K562 treated with DMSO at 1 percent for 12 hours (cell line): ENCODE measurements around the gene ORMDL2. TPM values are rescaled to one million over a fixed set of nuclear protein-coding genes. Genes with fewer than 3 reads are reported as not detected.

Experiments used
- total RNA-seq: library from RNA; unstranded; fragments of 300-600 nt; gene quantifications from 2 replicates; pipeline ENCODE4 v1.2.3, GENCODE V29; 2022; ENCODE audit not compliant: insufficient read depth

The ORMDL2 gene, protein sequence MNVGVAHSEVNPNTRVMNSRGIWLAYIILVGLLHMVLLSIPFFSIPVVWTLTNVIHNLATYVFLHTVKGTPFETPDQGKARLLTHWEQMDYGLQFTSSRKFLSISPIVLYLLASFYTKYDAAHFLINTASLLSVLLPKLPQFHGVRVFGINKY
- total RNA-seq = 14.8 and 20.8 TPM in 2 replicates

DNA sequence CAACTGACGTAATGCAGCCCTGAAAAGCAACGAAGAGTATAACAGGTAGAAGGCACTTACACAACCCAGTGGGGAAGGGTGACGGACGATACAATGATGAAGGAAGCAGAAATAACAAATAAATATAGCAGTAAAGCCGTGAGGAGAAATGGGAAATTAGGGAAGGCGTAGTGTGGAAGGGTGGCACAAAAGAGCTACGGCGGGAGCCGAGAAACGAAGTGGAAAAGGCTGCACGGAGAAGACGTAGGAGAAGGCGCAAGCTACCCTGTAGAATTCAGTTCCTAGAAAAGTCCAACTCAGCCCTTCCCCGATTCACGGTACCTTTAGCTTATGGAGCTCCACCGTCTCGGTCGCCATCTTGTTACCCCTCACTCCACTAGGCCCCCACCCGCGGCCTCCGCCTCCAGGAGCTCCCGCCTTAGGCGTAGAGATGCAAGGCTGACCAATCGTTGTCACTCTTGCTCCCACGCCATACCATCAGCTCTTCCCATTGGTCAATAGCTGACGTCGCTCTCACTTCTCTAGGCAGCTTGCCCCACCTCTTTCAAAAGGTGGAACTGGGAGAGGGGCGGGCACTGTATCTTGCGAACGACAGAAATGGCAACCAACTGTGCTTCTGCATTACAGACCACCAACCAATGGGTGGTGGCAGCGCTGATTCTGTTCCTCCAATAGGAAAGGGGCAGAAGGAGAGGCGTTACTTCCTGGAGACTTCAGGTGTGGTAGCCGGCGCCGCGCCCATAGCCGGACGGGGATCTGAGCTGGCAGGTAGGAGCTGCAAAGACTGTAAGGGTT, at the start of gene ORMDL2, which contains the start of gene SARNP:
TSS of gene ORMDL2 (plus strand) at position 697 of the 795 bp plus-strand sequence. CDS start 959 bp downstream, outside the sequence.
TSS of gene SARNP (minus strand) at position 380 of the 795 bp plus-strand sequence. CDS start at position 357, 23 bp downstream.

DNA sequence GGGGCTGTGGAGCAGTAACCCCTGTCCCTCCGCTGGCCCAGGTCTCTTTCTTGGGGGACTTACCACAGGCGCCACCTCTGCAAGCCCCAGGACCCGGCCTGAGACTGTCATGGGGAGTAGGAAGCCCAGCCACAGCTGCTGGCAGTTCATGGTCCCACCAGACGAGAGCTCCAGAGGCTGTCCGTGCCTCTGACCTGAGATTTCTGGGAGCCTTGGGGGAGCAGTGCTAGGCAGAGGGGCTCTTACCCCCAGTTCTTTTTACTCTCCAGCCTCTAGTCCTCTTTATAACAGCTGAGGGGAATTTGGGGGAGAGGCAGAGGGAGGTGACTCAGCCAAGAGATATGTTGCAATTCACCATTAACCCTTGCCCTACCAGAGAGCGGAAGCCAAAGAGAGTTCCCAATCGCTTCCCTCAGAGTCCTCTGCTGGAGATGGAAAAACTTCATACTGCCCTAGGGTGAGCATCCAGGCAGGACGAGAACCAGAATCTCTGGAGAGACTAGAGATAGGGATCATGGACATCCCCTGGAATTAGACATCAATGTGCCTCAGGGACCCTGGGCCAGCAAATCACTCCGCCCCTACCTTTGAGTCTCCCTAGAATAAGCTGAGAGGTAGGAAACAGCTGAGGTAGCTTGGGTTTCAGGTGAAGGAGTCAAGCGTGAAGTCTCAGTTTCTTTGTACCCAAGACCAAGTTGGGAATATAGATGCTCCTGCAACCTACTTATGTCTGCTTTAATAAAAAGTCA, 25.0 kb downstream of the ORMDL2 start, which contains the start of gene MMP19:
TSS of gene MMP19 (minus strand) at position 256 of the 749 bp plus-strand sequence. CDS start at position 150, 106 bp downstream.

Other genes starting within 250 kb of the ORMDL2 start
- not detected in 2 replicates for gene OR2AP1, start 245.6 kb upstream of the ORMDL2 start, total RNA-seq
- gene OR10P1, start 181.1 kb upstream of the ORMDL2 start, total RNA-seq = not detected in 2 replicates
- 0.82 and 3.9 TPM in 2 replicates for gene ITGA7, start 110.1 kb upstream of the ORMDL2 start, total RNA-seq
- gene BLOC1S1, start 102.0 kb upstream of the ORMDL2 start, total RNA-seq = 72.5 and 131 TPM in 2 replicates
- 2.2 and 4.0 TPM in 2 replicates for gene RDH5, start 97.6 kb upstream of the ORMDL2 start, total RNA-seq
- 1,001 and 1,162 TPM in 2 replicates for gene CD63, start 89.0 kb upstream of the ORMDL2 start, total RNA-seq
- gene GDF11, start 74.9 kb upstream of the ORMDL2 start, total RNA-seq = 6.8 and 8.7 TPM in 2 replicates
- gene SARNP, start 317 bp upstream of the ORMDL2 start, total RNA-seq = 95.9 and 113 TPM in 2 replicates
- 10.8 and 24.3 TPM in 2 replicates for gene DNAJC14, start 11.5 kb downstream of the ORMDL2 start, total RNA-seq
- gene MMP19, start 24.9 kb downstream of the ORMDL2 start, total RNA-seq = 0.61 and 1.6 TPM in 2 replicates
- 25.3 and 31.8 TPM in 2 replicates for gene PYM1, start 109.9 kb downstream of the ORMDL2 start, total RNA-seq
- 20.0 and 41.3 TPM in 2 replicates for gene DGKA, start 113.1 kb downstream of the ORMDL2 start, total RNA-seq
- gene PMEL, start 148.0 kb downstream of the ORMDL2 start, total RNA-seq = 1.6 and 2.3 TPM in 2 replicates
- gene CDK2, start 148.8 kb downstream of the ORMDL2 start, total RNA-seq = 60.8 and 102 TPM in 2 replicates
- gene RAB5B, start 156.0 kb downstream of the ORMDL2 start, total RNA-seq = 24.7 and 53.6 TPM in 2 replicates
- 28.3 and 47.1 TPM in 2 replicates for gene SUOX, start 179.2 kb downstream of the ORMDL2 start, total RNA-seq
- 5.5 and 28.5 TPM in 2 replicates for gene IKZF4, start 203.0 kb downstream of the ORMDL2 start, total RNA-seq
- gene RPS26, start 223.9 kb downstream of the ORMDL2 start, total RNA-seq = 356 and 471 TPM in 2 replicates